EH (cell line): Measurements from ENCODE around the gene DUXB.

Source experiments
- DNase-seq: peaks from one replicate; pipeline ENCODE4 v3.0.0-alpha.2; 2015; ENCODE audit warnings: low read depth

Gene DUXB, protein sequence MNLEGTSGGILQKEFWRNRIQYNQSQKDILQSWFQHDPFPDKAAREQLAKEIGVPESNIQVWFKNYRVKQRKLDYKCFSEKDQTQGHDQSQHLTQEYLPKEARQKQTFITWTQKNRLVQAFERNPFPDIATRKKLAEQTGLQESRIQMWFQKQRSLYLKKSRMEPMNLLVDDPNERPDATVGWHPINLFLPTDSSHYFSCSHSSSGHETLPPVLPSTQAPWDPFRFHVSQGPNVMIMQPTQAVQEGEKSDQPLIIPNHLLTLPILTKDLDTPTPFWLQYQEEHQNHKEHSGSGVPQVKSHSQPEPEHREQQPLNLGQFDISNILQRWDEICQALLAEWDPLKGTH

DNA sequence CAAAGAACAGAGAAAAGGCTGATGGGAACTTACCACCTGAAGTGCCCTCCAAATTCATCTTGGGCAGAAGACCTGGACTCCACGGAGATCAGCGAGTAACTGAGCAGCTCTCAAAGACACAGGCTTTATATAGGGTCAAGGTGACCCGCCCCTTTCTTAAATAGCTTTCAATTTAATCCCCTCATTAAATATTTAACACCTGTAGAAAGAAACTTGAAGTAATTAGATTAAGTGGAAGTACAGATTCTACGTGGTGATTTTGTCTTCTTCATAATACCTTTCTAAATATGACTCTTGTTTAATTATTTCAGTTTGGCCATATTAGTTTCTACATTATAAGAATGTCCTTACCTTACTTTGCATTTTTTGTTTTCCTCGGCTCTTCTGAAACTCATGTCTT lies at the start of gene DUXB:
TSS of gene DUXB (minus strand) at position 101 of the 400 bp plus-strand sequence. CDS start at position 58, 43 bp downstream.
- DNase-seq: no peak

DNA sequence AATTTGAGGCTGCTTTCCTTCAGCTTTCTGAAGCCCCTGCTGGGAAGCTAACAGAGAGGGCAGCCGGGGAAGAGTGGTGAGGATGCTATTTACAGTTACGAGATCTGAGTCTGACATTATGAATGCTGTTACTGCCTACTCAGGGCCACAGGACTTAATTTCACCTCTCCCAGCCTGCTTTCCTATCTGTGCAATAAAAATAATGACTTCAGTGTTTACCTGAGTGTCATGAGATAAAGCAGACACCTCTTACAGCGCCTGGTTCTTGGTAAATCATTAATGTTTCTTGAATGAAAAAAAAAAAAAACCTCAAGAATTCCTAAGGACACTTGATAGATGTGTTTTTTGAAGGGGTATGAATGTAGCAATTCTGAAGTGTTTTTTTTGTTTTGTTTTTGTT lies 49.3 kb upstream of the DUXB start:
- no peak for DNase-seq

DNA sequence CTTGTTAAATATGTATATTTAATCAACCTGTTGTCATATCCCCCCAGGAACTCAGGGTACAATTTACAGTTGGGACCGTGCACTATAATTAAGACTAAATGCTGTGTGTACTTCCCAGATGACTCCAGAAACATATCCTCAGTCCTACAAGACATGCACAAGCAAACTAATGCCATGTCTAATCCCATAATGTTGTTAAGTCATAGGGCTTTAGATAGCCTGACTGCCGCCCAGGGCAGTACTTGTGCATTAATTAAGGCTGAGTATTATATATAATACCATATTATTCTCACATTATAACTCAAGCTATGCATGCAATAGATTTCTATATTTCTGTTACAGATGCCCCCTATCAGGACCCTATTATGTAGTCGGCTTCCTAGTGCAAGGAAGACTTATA lies 45.1 kb upstream of the DUXB start:
- no peak for DNase-seq

DNA sequence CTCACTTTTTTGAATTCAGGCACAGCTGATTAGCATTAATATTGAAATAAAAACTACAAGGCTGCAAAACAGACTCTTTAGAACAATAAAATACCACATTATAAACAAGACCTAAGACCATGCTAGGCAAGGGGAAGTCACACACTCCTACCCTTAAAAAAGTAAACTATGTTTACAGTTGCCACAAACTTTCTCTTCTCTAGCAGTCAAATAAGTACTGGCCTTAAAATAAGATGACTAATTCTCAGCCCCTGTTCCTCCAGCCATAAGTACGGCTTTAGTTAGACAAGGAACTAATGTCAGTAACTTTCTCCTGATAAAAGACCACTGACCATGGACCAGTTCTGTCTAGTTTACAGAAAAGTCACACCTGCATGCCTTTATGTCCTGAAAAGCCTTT lies 44.6 kb upstream of the DUXB start:
- DNase-seq: no peak

DNA sequence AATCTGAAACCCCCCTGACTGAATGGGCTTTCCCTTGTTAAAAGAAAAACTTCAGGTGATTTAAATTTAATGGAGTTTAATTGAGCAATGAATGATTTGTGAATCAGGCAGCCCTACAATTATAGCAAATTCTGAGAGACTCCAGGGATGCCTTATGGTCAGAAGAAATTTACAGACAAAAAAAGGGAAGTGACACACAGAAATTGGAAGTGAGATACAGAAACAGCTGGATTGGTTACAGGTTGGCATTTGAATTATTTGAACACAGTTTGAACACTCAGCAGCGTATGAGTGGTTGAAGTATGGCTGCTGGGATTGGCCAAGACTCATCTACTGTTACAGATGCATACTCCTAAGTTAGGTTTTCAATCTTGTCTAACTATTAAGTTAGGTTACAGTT lies 44.0 kb upstream of the DUXB start:
- DNase-seq: no peak

DNA sequence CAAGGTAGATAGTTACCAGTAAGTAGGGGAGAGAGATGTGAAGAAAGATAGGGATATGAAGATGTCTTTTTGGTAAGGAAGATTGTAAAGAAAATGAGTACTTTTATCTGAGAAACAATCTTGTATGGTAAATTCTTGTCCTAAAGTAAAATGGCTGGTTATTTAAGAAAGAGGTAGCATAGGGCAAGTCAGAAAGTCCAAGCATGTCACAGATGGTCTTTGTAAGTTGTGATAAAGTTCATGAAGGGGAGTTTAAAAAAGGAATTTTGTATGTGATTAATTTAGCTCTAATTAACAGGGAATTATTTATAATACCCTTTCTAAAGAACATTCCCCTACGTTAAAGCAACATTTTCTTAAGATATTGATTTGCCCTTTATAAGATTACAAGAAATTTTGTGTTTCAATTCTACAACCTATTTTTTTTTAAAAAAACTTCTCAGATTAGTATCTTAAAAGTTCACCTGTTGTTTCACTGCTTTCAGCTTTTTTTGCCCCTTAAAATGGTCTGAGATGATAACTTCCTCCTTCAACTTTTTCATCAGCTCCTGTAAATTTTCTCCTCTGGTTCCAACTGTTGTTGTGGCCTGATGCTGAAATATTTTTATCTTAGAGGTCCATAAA lies 41.3 kb upstream of the DUXB start:
- no peak for DNase-seq

DNA sequence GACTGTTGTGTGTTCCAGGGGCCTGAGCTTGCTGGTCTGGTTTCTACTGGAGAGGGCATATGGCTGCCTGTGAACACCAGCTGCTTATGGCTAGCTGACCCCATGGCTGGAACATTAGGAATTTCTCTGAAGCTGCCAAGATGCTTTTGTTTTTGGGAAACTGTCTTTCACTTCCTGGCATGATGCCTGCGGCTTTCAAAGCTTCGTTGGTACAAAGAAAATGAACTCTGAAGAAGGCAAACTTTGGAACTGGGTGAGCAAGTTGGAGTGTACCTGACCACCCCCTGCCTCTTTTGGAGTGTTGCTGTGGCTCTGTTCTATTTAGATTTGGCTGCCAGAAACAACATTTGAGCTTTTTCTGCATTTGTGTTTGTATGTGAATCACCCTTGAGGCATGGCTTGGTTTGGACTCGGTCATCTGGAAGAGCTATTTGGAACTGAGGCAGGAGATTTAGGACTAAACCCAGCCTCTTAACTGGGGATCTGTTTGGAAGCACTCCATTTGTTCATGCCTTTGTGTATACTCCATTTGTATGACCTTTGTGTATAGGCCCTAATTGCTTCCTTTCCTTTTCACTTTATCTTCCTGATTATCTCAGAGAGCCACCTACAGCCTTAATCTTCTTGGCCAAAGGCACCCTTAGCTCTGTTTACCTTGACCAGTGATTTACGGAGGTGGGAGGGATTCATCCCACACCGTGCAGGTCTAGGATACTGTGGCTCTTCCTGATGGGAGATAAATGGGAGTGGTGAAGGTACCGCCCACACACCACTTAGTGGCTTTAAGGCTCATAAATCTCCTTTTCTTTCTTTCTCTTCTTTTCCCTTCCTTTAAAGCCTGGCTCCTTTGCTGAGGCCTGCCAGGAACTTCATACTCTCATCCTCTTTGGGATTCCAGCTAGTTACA lies 32.3 kb upstream of the DUXB start:
- peak; percentile 76 for DNase-seq

DNA sequence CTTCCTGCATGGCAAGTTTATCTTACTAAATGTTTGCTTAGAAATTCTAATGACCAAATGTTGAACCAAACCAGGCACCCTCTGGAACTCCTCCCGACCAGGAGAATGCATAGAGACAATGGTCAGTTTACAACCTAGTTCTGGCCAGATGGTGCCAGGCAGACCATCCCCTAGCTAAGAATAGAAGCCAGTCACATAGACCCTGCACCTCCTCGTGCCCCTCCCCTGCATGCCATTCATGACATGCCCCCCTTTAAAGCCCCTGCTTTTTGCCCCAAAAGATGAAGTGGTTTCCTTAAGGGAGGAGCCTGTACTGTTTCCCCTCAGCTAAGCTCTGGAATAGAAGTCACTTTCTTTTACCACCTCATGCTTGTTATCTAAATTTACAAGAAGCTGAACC lies 31.6 kb upstream of the DUXB start:
- DNase-seq: no peak

DNA sequence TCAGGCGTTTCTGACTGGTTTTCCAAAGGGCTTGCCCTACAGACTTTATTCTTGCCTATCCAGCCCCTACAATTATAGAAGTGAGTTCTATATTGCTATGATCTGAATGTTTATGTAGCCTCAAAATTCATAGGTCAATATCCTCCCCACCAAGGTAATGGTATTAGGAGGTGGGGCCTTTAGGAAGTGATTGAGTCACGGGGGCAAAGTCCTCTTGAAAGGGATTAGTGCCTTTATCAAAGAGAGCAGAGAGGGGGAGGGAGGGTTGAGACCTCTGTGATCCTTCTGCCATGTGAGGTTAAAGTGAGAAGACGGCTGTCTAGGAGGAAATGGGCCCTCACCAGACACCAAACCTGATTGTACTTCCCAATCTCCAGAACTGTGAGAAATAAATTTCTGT lies 26.0 kb upstream of the DUXB start:
- no peak for DNase-seq

DNA sequence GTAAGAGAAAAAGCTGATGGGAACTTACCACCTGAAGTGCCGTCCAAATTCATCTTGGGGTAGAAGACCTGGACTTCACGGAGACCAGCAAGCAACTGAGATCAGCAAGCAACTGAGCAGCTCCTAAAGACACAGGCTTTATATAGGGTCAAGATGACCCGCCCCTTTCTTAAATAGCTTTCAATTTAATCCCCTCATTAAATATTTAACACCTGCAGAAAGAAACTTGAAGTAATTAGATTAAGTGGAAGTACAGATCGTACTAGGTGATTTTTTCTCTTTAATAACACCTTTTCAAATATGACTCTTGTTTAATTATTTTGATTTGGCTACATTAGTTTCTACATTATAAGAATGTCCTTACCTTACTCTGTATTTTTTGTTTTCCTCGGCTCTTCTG lies 25.1 kb upstream of the DUXB start, which contains the start of gene CPHXL:
TSS of gene CPHXL (minus strand) at position 101 of the 400 bp plus-strand sequence. CDS start at position 53, 48 bp downstream.
- DNase-seq: no peak

DNA sequence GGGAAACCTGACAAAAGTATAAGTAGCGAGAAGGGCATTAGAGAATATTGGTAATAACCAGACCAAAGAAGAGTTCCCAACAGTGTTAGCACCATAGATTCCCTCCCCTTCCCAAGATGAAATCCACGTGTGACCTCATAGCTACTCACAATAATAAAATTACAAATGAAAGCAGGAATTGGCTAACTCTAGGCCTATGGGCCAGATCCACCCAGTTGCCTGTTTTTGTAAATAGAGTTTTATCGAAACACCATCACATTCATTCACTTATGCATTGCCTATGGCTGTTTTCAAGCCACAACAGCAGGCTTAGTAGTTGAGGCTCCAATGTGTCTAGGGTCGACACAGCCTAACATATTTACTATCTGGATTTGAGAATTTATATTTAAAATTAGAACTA lies 17.2 kb upstream of the DUXB start:
- DNase-seq: no peak

DNA sequence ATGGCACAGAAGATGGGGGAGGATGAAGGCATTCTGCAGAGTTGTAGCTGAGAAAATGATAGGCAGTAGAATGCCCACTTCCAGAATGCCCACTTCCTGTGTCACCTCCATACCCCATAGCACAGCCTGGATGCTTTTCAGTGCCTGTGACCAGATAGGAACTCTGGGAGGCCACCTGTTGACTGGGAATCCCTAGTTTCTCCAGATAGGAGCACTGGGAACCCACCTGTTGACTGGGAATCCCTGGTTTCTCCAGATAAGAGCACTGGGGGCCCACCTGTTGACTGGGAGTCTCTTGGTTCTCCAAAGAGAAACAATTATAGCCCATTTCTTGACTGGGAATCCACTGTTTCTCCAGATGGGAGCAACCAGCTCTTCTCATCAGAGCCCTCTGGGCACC lies 13.4 kb upstream of the DUXB start:
- DNase-seq: no peak

DNA sequence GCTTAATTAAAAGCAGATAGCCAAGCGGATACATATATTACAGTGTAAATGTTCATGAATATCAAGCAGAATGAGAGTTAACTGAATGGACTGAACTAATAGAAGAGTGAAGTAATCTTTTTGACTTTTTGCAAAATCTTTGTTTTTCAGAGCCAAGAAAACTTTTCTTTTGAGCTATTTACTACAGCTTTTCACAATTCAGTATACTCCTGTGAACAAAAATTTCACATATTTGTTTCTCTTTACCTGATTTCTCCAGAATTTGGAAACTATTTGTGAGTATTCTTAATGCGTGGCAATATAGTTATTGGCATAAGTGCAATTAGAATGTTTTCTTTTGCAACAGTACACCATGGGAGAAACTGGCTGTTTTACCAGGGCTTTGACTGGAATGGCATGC lies 9.1 kb upstream of the DUXB start:
- no peak for DNase-seq

DNA sequence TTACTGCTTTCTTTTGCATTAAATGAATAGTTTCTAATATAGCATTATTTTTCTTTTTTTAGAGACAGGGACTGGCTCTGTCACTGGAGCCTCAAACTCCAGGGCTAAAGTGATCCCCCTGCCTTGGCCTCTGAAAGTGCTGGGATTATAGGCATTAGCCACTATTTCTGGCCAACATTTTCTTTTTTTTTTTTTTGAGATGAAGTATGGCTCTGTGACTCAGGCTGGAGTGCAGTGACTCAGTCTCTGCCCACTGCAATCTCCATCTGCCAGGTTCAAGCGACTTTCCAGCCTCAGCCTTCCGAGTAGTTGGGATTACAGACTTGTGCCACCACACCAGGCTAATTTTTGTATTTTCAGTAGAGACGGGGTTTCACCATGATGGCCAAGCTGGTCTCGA lies 2.0 kb upstream of the DUXB start:
- peak; percentile 15 for DNase-seq

DNA sequence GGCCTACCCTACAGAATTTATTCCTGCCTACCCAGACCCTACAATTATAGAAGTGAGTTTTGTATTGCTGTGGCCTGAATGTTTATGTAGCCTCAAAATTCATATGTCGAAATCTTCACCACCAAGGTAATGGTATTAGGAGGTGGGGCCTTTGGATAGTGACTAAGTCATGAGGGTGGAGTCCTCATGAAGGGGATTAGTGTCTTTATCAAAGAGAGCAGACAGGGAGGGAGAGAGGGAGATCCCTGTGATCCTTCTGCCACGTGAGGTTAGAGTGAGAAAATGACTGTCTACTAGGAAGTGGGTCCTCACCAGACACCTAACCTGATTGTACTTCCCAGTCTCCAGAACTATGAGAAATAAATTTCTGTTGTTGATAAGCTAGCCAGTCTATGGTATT lies 981 bp upstream of the DUXB start:
- DNase-seq: no peak

DNA sequence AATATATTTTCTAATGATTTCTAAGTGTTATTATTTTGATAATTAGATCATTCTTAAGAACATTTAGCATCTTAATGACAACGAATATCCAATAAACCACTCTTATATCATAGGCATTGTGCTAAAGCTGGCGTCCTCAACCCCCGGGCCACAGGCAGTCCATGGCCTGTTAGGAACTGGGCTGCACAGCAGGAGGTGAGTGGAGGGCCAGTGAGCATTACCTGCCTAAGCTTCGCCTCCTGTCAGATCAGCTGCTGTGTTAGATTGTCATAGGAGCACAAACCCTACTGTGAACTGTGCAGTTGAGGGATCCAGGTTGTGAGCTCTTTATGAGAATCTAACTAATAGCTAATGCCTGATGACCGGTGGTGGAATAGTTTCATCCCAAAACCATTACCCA lies 3.7 kb downstream of the DUXB start:
- no peak for DNase-seq

DNA sequence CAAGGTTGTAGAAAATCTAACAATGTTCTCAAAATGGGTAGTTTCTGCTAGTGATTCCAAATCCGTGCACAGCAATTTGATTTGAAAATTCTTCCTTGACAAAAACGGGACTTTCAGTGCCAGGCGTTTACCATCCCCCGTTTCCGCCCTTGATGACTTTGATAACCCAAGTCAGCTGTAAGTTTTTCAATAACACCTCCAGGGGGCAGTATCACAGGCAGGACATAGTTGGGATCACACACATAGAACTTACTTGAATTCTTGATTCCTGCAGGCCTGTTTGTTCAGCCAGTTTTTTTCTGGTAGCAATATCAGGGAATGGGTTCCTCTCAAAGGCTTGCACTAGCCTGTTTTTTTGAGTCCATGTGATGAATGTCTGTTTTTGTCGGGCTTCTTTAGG lies 5.6 kb downstream of the DUXB start:
- peak; percentile 4 for DNase-seq

DNA sequence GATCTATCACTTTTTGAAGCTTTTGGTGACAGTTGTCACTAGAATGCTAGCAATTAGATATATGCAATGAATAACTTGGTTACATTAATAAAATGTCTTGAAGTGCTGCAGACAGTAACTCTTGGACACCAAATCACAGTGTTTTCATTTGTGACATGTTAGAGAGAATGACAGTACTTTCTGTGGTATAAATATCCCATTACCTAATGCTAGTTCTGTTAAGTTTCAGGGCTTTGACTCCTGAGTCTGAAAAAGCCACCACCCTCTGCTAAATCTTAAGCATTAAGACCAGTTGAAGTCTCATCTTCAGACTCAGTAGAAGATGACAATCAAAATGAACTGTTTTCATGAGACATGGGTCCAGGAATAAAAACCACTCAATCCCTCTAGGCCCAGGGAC lies 13.9 kb downstream of the DUXB start:
- no peak for DNase-seq

DNA sequence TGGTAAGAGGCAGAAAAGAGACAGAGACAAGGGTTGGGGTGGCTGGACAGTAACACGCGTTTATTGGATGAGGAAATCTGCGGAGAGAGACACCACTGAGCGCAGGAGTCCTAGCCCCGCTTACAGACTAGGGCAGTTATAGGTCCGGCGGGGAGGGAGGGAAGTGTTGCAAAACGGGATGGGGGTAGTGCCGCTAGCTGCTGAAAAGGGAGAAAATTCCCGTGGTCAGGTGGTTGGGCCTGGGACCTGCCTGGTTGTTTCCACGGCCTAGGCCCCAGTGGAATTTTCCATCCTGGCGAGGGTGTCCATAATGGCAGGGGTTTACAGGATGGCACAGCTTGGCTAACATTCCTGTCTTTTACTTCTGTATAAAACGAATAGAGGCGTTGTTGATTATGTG lies 19.0 kb downstream of the DUXB start:
- no peak for DNase-seq

DNA sequence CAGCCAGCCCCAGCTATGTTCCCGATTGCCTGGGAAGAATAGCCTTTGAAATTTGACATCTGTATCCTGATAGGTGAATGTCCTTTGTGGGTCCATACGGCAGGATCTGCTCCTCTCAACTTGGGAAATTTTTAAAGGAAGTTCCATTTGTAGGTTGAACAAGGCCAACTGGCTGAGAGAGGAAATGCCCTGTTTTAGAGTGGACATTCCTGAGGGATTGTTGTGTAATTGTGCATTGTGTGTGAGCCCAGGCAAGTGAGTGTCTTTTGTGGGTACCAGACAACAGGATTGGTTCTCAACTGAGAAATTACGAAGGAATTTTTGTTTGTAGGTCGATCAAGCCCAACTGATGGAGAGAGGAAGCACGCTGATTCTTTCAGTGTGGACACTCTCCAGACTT lies 21.9 kb downstream of the DUXB start:
- peak; percentile 6 for DNase-seq

DNA sequence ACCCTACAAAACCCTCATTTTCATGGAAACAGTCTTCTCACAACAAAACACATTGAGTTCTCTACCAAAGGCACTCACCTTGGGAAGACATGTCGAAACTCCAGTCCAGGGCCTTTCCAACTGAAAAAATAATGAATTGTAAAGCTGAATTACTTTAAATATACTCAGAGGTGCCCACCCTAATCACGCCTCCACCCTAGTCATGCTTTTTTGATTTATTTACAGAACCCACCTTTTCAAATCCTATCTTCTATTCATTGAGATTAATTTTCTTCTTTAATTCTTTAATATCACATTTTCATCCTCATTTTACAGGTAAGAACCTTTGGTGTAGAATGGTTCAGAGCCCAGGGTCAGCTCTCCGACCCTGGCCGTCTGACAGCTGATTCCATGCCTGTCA lies 24.4 kb downstream of the DUXB start, which contains the start of gene CPHXL2:
TSS of gene CPHXL2 (minus strand) at position 101 of the 400 bp plus-strand sequence. CDS start at position 91, 10 bp downstream.
- DNase-seq: no peak

DNA sequence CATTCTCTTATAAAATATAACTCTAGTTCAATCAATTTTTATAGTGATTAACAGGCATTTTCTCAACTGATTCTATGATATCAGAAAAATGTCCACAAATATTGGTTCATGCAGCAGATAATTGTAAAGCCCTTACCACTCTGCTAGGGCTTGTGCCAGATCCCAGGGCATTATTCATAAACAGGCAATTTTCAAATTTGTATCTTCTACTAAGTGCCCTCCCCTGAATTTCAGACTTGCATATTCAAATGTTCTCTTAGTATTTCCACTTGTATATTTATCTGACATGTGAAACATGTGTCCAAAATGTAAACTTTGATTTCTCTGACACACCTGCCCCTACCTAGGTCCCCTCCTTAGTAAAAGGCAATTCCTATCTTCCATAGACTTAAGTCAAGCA lies 33.8 kb downstream of the DUXB start:
- DNase-seq: no peak
